K562 (cell line): ENCODE data around the gene EXTL1. TPM values are rescaled to one million over a fixed set of nuclear protein-coding genes. Genes with fewer than 3 reads are reported as not detected.

Experiments used
- ATF3 ChIP-seq, 2 experiments: fragments of 450-650 bp in 1 of 2; sonication (generic) in 1 of 2; formaldehyde crosslinking in 1 of 2; IDR thresholded peaks in 1 of 2; conservative IDR thresholded peaks in 1 of 2; 2 replicates each; pipeline versions ENCODE4 v1.6.1 to v1.8.1; 2016 to 2023; ENCODE audit warnings: mild to moderate bottlenecking in 2 of 2, moderate library complexity in 2 of 2, inconsistent platforms in 1 of 2, missing genetic modification reagents in 1 of 2
- CBX1 ChIP-seq: sonication (generic); IDR thresholded peaks from 2 replicates; pipeline ENCODE4 v1.6.1; 2016; ENCODE audit warnings: antibody characterized with exemption, low read depth, mild to moderate bottlenecking
- CHD2 ChIP-seq: IDR thresholded peaks from 2 replicates; pipeline ENCODE4 v1.6.1; 2011; ENCODE audit warnings: low read depth, low read length
- FOS ChIP-seq: IDR thresholded peaks from 3 replicates; pipeline ENCODE4 v1.6.1; 2011; ENCODE audit not compliant: insufficient read length; ENCODE audit errors: extremely low read depth
- GTF2F1 ChIP-seq: IDR thresholded peaks from 2 replicates; pipeline ENCODE4 v1.6.1; 2011; ENCODE audit warnings: low read depth, low read length, improper control_type of control experiment
- HDGF ChIP-seq: fragments of 450-650 bp; IDR thresholded peaks from 2 replicates; pipeline ENCODE4 v1.6.1; 2016
- MTA3 ChIP-seq: fragments of 450-650 bp; formaldehyde crosslinking; IDR thresholded peaks from 2 replicates; pipeline ENCODE4 v1.6.1; 2017; ENCODE audit warnings: mild to moderate bottlenecking, borderline replicate concordance
- MXD1 ChIP-seq: fragments of 250-450 bp; sonication (Bioruptor Pico); IDR thresholded peaks from 2 replicates; pipeline ENCODE4 v1.8.0; 2021; ENCODE audit warnings: borderline replicate concordance, mild to moderate bottlenecking, moderate library complexity; ENCODE audit not compliant: poor library complexity, severe bottlenecking
- NFRKB ChIP-seq: fragments of 450-650 bp; IDR thresholded peaks from 2 replicates; pipeline ENCODE4 v1.6.1; 2016; ENCODE audit warnings: low read depth
- NRF1 ChIP-seq, 2 experiments: fragments of 450-650 bp; IDR thresholded peaks in 1 of 2; conservative IDR thresholded peaks in 1 of 2; 2 replicates each; pipeline ENCODE4 v1.6.1; 2014; ENCODE audit warnings: mild to moderate bottlenecking in 2 of 2
- PCBP1 ChIP-seq: fragments of 200-400 bp; formaldehyde crosslinking; IDR thresholded peaks from 2 replicates; pipeline ENCODE4 v1.6.1; 2018; ENCODE audit warnings: mild to moderate bottlenecking, low read depth, low read length; ENCODE audit not compliant: poor library complexity, severe bottlenecking
- PHF8 ChIP-seq: fragments of 200-600 bp; sonication (generic); IDR thresholded peaks from 2 replicates; pipeline ENCODE4 v1.6.1; 2012; ENCODE audit warnings: mixed run types, mild to moderate bottlenecking, inconsistent platforms, low read length, moderate library complexity, borderline replicate concordance
- POU5F1 ChIP-seq: fragments of 150-350 bp; IDR thresholded peaks from 2 replicates; pipeline ENCODE4 v1.6.1; 2014; ENCODE audit warnings: borderline replicate concordance, low read length, low read depth, mild to moderate bottlenecking; ENCODE audit not compliant: partially characterized antibody
- PREB ChIP-seq: sonication (generic); formaldehyde crosslinking; IDR thresholded peaks from 2 replicates; pipeline ENCODE4 v1.8.1; 2023; ENCODE audit warnings: mild to moderate bottlenecking, missing genetic modification reagents
- TCF7 ChIP-seq: sonication (generic); IDR thresholded peaks from 2 replicates; pipeline ENCODE4 v1.6.1; 2016; ENCODE audit warnings: antibody characterized with exemption, borderline replicate concordance
- THRAP3 ChIP-seq: fragments of 450-650 bp; IDR thresholded peaks from 2 replicates; pipeline ENCODE4 v1.6.1; 2016; ENCODE audit warnings: mild to moderate bottlenecking, inconsistent platforms, borderline replicate concordance
- TRIM24 ChIP-seq, 2 experiments: fragments of 450-650 bp; IDR thresholded peaks; 2 replicates each; pipeline ENCODE4 v1.6.1; 2016
- ZBTB49 ChIP-seq: sonication (generic); formaldehyde crosslinking; IDR thresholded peaks from 2 replicates; pipeline ENCODE4 v1.8.0; 2022; ENCODE audit warnings: missing genetic modification reagents, mild to moderate bottlenecking, borderline replicate concordance
- ZNF280A ChIP-seq: fragments of 450-650 bp; IDR thresholded peaks from 2 replicates; pipeline ENCODE4 v1.6.1; 2018; ENCODE audit warnings: mild to moderate bottlenecking, low read depth; ENCODE audit not compliant: partially characterized antibody
- ZNF354B ChIP-seq: fragments of 250-450 bp; sonication (Bioruptor Pico); IDR thresholded peaks from 2 replicates; pipeline ENCODE4 v1.4.0; 2020
- ZNF436 ChIP-seq: fragments of 250-450, 450-650 bp; sonication (Bioruptor Pico); formaldehyde crosslinking; IDR thresholded peaks from 2 replicates; pipeline ENCODE4 v1.7.0; 2020; ENCODE audit warnings: mild to moderate bottlenecking
- ZNF76 ChIP-seq: fragments of 250-450 bp; sonication (Bioruptor Pico); IDR thresholded peaks from 2 replicates; pipeline ENCODE4 v1.4.0; 2020; ENCODE audit warnings: mild to moderate bottlenecking, moderate library complexity, borderline replicate concordance
- polyA plus RNA-seq, 8 experiments: library from polyadenylated mRNA; depleted of rRNA in 4 of 8; stranded (reverse) in 5 of 8; unstranded in 3 of 8; fragments of >200 nt; fragmentation: Nextera tagmentation in 2 of 8; fragmentation: Illumina TruSeq in 1 of 8; extraction: Ambion mirVana in 2 of 8; extraction: Trizol in 1 of 8; gene quantifications; 2 replicates each; pipeline versions ENCODE4 v1.2.1 to v1.2.3, GENCODE V29; 2011 to 2014; ENCODE audit warnings: inconsistent platforms in 1 of 8, missing spikeins in 1 of 8
- total RNA-seq, 7 experiments: library from RNA; depleted of rRNA in 6 of 7; stranded (reverse); fragments of >200 nt in 6 of 7; fragmentation: Illumina TruSeq in 2 of 7; extraction: Trizol in 2 of 7; gene quantifications; 2 replicates each; pipeline versions ENCODE4 v1.2.1 to v1.2.3, GENCODE V29; 2011 to 2021; ENCODE audit warnings: low replicate concordance in 1 of 7

Gene EXTL1
- total and polyA plus RNA-seq, 9 of the 15 experiments (the other 6 are each of a cell fraction or from before 2014, with no cell fraction given) = 0.04 to 0.23 (median 0.08) TPM; not detected in 3

- TF ChIP-seq ZBTB49 (no peak), ZNF354B (CRISPR knock-in tag) (no peak), CBX1 (no peak), THRAP3 (no peak; the same call in 1 of the 2 replicates), ATF3 (IDR thresholded peaks at IDR 0.05) (peak; percentile 99), ATF3 (CRISPR knock-in tag; conservative IDR thresholded peaks at IDR 0.05) (peak; percentile 99), GTF2F1 (no peak; the same call in 1 of the 2 replicates), FOS (peak; percentile 77), NFRKB (peak; percentile 93), ZNF436 (CRISPR knock-in tag) (no peak), POU5F1 (no peak), CHD2 (no peak), MTA3 (peak; percentile 93), TRIM24 (IDR thresholded peaks at IDR 0.05) (peak; percentile 94 to 95), HDGF (no peak; the same call in 1 of the 2 replicates), ZNF280A (no peak), MXD1 (CRISPR knock-in tag) (no peak), TCF7 (peak; percentile 86; the same call in 1 of the 2 replicates), NRF1 (conservative IDR thresholded peaks at IDR 0.05 in 1 of 2, IDR thresholded peaks at IDR 0.05 in 1 of 2) (peak; percentile 69 to 72), PHF8 (peak; percentile 28; the same call in 1 of the 2 replicates), PCBP1 (no peak), PREB (CRISPR knock-in tag) (no peak), ZNF76 (no peak)
These were observed 48.9 kb downstream of the EXTL1 start (continued) for GRCh38 chr1:26070296-26070962.
